AG10803 (cell line): ENCODE measurements around the gene KIF1B.

Experiments used
- DNase-seq: peaks from one replicate; pipeline ENCODE4 v3.0.0; 2010; ENCODE audit warnings: low read depth
- H3K4me3 ChIP-seq: 2 replicates; pipeline ENCODE4 v1.5.1; 2011; ENCODE audit warnings: mild to moderate bottlenecking, low read length, control low read depth
- TF ChIP-seq, protein P1 (sequence below): conservative IDR thresholded peaks from 2 replicates; pipeline ENCODE4 v1.5.1; 2011; ENCODE audit warnings: mild to moderate bottlenecking, low read length, control low read depth, inconsistent platforms

The KIF1B gene

DNA sequence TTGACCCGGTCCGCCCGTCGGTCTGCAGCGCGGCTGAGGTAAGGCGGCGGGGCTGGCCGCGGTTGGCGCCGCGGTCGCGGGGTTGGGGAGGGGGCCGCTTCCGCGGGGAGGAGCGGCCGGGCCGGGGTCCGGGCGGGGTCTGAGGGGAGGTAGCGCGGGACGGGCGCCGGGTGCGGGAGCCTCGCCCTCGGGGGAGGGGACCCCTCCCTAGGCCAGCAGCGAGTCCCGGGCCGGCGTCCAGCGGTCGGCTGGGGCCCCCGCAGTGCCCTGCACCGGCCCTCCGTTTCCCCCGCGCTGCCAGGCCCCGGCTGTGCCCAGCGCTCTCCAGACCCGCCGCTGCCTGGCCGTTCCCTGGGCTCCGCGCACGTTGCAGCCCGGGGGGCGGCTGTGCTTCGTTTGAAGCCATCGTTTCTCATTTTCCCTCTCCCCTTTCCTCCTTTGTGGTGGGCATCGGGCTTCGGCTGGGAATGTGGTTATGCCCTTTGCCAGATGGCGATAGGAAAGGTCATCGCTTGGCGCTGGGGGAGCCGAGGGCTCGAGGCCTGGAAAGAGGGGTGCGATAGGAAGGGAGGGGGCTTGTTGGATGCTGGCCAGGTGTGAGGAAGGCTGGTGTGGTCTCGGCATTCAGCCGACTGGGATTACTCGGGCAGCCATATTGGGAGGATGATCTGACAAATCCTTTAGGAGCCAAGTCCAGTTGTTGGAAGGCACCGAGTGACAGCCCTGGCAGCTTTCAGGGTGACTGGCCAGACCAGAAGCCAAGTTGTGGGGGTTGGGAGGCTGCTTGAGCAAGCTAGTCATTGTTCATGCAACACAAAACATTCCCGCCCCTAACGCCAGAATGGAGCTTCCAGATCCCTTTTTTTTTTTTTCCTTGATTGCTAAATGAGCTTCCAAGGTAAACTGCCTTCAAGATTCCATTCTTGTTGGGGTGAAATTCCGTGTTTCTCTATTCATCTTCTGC lies 753 bp downstream of the KIF1B start:
- peak; percentile 98 for DNase-seq
- peak overlapping the region; percentile 80 for H3K4me3 ChIP-seq
- TF ChIP-seq, protein P1, sequence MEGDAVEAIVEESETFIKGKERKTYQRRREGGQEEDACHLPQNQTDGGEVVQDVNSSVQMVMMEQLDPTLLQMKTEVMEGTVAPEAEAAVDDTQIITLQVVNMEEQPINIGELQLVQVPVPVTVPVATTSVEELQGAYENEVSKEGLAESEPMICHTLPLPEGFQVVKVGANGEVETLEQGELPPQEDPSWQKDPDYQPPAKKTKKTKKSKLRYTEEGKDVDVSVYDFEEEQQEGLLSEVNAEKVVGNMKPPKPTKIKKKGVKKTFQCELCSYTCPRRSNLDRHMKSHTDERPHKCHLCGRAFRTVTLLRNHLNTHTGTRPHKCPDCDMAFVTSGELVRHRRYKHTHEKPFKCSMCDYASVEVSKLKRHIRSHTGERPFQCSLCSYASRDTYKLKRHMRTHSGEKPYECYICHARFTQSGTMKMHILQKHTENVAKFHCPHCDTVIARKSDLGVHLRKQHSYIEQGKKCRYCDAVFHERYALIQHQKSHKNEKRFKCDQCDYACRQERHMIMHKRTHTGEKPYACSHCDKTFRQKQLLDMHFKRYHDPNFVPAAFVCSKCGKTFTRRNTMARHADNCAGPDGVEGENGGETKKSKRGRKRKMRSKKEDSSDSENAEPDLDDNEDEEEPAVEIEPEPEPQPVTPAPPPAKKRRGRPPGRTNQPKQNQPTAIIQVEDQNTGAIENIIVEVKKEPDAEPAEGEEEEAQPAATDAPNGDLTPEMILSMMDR: no peak

DNA sequence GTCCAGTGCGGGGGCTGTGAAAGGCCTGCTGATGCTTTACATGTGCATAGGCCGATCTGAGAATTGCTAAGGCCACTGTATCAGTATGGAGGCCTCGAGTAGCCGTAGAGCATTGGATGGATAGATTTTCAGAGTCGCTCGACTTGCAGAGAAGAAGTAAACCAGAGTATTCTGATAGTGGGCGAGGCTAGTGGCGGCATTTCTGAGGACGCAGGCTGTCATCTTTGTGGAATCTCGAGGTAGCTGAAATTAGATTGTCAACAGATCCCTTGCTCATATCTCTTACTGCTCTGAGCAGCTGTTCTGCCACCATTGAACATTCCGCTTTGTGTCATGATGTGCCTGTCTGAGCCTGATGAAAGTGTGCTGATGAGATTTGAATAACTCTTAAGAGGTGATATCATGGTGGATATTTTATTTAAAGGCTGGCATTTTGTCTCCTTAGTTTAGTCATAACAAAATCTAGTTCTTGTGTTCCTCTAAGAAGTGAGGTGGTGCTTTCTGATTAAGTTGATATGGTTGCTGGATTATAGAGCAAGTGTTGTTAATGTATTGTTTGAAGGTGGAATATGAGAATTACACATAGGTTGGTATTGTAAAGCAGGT lies 1.5 kb downstream of the KIF1B start:
- TF ChIP-seq, protein P1: no peak
- DNase-seq: no peak
- H3K4me3 ChIP-seq: peak overlapping the region; percentile 80

DNA sequence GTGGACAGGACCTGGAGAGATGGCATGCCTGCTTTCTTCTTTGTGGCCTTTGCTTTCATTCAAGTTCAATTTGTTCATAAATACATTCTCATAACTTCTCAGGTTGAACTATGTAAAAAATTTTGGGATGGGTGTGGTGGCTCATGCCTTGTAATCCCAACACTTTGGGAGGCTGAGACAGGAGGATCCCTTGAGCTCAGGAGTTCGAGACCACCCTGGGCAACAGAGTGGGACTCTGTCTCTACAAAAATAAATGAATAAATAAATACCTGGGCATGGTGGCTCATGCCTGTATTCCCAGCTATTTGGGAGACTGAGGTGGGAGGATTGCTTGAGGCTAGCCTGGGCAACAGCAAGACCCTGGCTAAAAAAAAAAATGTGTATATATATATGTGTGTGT lies 2.1 kb downstream of the KIF1B start:
- peak overlapping the region; percentile 80 for H3K4me3 ChIP-seq
- no peak for DNase-seq

DNA sequence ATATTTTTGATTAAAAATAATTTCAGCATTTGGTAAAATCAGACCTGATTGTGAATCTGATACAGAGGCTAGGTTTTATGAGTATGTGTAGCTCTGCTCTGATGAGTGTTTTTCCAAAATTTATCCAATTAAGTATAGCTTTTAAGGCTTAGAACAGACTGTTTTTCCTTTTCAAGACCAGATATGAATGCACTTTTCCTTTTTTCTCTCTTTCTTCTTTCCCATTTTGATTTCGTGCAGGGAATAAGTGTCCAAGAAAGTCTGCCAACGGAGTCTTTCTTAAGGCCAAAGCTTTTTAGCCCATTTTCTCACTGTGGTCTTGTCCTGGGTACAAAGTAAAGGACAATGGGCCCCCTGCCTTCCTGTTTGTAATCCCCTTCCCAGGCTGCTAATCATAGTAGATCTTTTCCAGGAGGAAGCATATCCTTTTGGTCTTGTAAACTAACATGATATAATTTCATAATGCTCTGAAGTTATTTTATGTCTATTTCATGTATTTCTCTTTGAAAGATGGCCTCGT lies 2.9 kb downstream of the KIF1B start:
- DNase-seq: no peak
- 0 out of 2 replicates have a peak overlapping the region, but pooled peaks have one; percentile 3 for H3K4me3 ChIP-seq
- TF ChIP-seq, protein P1: no peak

More for the DNA sequence above, 2.1 kb downstream of the KIF1B start:
- TF ChIP-seq, protein P1: no peak

DNA sequence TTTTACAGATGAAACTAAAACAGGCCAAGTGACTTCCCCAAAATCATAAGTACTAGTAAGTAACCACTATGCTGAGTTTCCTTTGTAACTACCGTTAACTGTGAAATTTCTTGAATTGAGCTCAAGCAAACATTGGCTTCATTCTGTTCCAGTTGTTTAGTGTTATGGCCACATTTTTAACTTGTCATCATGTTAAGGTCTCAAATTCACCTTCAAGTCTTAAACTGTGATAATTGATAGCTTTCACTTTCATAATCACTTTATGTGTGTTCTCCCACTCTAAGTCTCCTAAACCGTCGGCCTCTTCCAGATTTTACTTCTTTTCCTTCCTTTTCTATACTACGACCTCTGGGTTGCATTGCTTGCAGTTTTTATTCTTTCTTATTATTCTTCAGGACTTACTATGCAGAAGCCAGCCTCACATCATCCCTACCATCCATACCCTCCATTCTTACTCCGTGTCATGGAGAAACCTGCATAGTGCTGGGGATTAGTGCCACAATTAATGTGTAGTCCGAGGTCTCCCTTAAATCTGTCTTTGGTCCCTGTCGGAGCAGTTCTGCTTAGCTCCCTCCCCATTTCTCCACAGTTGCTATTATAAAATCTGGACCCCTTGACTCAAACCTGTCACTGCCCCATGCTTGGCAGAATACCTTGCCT lies 5.8 kb downstream of the KIF1B start:
- H3K4me3 ChIP-seq: no peak overlapping the region
- TF ChIP-seq, protein P1: no peak
- DNase-seq: no peak

DNA sequence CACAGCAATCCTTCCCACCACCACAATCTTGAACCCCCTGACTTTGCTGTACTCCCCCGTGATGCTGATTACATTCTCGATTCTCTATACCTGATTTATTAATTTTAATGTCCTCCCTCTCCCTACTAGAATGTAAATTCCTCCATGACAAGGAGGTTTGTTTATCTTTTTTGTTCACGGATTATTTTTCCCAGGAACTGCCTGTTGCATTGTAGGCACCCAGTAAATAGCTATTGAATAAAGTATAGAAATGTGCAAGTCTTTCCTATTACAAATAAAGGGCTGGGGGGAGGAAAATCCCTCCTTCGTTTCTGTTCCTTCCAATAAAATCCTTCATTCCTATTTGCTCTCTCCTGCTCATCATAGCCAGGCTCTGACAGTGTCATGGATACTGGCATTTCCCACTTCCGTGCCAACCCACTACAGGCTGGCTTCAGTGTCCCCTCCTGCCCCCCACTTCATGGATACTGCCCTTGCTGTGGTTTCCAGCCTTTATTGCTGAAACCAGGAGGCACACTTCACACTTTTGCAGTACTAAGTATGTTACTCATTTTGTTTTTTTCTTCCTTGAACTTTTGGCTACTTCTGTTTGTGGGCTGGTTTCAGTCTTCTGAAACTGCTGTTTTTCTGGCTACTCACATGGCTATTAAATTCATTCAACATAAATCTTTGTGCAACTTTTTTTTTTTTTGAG lies 7.5 kb downstream of the KIF1B start:
- peak; percentile 82 for DNase-seq
- peak overlapping the region; percentile 29; the same call in 1 of the 2 replicates for H3K4me3 ChIP-seq
- TF ChIP-seq, protein P1: no peak
